Measurements from ENCODE around the gene LAMA3. TPM values are rescaled to one million over a fixed set of nuclear protein-coding genes. Genes with fewer than 3 reads are reported as not detected.

Gene LAMA3
- total and polyA plus RNA-seq, 2 donors (not counting 3 experiments of a cell fraction or from before 2014, with no cell fraction given) = 2.6 to 12.3 TPM

- Histone ChIP-seq H3K4me2 (ENCODE audit: insufficient read depth, low read length) (no peak overlapping the region), H3K27ac (ENCODE audit: insufficient read depth, low read depth, low read length) (no peak overlapping the region), H3K9me3 (replicated peaks; ENCODE audit: control insufficient read depth, insufficient read depth, low read length) (no peaks in the 10 kb centered on the region), H3K9ac (replicated peaks; ENCODE audit: extremely low read depth, insufficient read depth, low read length) (no peak overlapping the region), H3K4me3 (replicated peaks in 1 of 3; ENCODE audit: insufficient read depth in 1 of 3, low read depth in 1 of 3, low read length in 3 of 3) (no peak overlapping the region), H3K4me1 (ENCODE audit: control insufficient read depth, extremely low read depth, insufficient read depth, low read length) (peaks cover 3% of the 10 kb centered on the region), H3K27me3 (ENCODE audit: control insufficient read depth in 2 of 2, insufficient read depth in 2 of 2, low read length in 2 of 2) (peaks cover 2 to 20% of the 10 kb centered on the region in 2 experiments), H2AFZ (ENCODE audit: low read depth, low read length) (no peak overlapping the region), H3K9me1 (replicated peaks; ENCODE audit: control insufficient read depth, extremely low read depth, insufficient read depth, low read length) (no peaks in the 10 kb centered on the region), H3K79me2 (ENCODE audit: control insufficient read depth, insufficient read depth, low read length) (no peaks in the 10 kb centered on the region), H3K36me3 (ENCODE audit: control insufficient read depth in 2 of 2, extremely low read depth in 1 of 2, insufficient read depth in 2 of 2, low read length in 2 of 2) (no peaks in the 10 kb centered on the region), H4K20me1 (replicated peaks; ENCODE audit: control insufficient read depth, extremely low read depth, insufficient read depth, low read length) (no peaks in the 10 kb centered on the region)
- no TSS peak for BruUV-seq (replicated peaks)
- CTCF ChIA-PET = no interaction called here
- dilution Hi-C loops (cut with MboI; ENCODE audit: extremely low pct_ligation_motif_present, low sequenced_read_pairs) (no loop called here), intact Hi-C loops (cut with micrococcal nuclease) (no loop called here)
- DNase-seq (ENCODE audit: low read depth, low spot score) = no peak
- FAIRE-seq = no peak
- POLR2A ChIA-PET = no interaction called here
- TF ChIP-seq JUN (IDR thresholded peaks at IDR 0.05; ENCODE audit: borderline replicate concordance, insufficient read depth, insufficient read length, low read depth) (no peak), MAX (IDR thresholded peaks at IDR 0.05; ENCODE audit: insufficient read depth, insufficient read length) (no peak), CTCF (IDR thresholded peaks at IDR 0.05; ENCODE audit: extremely low read depth in 1 of 2, insufficient read depth in 1 of 2, low read depth in 1 of 2, low read length in 2 of 2) (no peak), POLR2AphosphoS5 (IDR thresholded peaks at IDR 0.05; ENCODE audit: insufficient read depth, low read depth, low read length) (no peak), EZH2 (IDR thresholded peaks at IDR 0.05; ENCODE audit: borderline replicate concordance, low read depth, low read length, severe bottlenecking) (no peak), FOS (IDR thresholded peaks at IDR 0.05; ENCODE audit: borderline replicate concordance, insufficient read depth, low read length) (no peak), MYC (IDR thresholded peaks at IDR 0.05; ENCODE audit: low read depth, low read length) (no peak), POLR2A (IDR thresholded peaks at IDR 0.05; ENCODE audit: low read depth, low read length) (no peak), GATA2 (IDR thresholded peaks at IDR 0.05; ENCODE audit: insufficient read depth, insufficient read length, low read depth, low read length) (no peak)
These were observed 303.1 kb downstream of the LAMA3 start for GRCh38 chr18:23992089-23992940.

Measured in endothelial cell of umbilical vein (primary cell).